ENCODE measurements around the gene DSC2.

Gene DSC2

DNA sequence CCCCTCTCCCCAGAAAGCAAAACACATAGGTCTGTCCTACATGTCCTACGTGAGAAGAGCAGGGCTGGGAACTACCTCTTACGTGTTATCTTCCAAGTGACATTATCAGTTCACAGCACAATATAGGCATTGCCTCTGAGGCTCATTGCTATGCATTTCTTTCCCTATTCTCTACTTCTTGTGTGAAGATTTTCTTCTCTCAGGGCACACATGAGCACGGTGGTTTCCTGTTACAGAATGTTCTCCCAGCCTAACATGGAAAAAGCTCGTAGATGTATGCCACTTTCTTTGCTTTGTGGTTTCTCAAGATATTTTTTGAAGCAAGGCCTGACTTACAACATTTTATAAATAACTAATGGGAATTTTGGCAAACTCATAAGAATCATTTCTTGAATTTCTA lies 40.3 kb downstream of the DSC2 start:
- DNase-seq (ENCODE audit: low read depth): no peak

DNA sequence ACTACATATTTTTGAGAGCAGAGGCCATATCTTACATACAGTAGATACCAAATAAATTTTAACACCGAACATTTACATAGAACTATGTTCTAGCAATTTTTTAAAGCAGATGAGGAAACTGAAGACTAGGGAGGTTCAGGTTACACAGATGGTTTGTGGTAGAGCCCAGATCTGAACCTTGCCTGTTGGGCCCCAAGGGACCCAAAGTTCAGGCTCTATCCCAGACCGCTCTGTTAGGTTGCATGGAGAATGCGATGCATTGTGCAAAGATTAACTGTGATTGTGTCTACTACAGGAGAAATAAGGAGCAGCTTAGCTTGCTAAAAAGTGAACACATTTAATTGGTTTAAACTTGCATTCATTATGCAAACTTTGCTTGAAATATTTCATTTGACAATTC lies 43.3 kb downstream of the DSC2 start:
- H3K9me3 ChIP-seq (ENCODE audit: control insufficient read depth, low read length): peaks cover under 1% of the 10 kb centered on the region
- H3K9ac ChIP-seq (ENCODE audit: low read length): no peak overlapping the region
- no peak overlapping the region for H3K4me3 ChIP-seq (ENCODE audit: low read length)
- no peak for DNase-seq (ENCODE audit: low read depth)
- peaks cover 4% of the 10 kb centered on the region for H3K27me3 ChIP-seq (replicated peaks; ENCODE audit: control insufficient read depth, insufficient read depth, low read length)
- no peaks in the 10 kb centered on the region for H3K36me3 ChIP-seq (ENCODE audit: control insufficient read depth, insufficient read depth, low read length, severe bottlenecking)
- H3K4me1 ChIP-seq (ENCODE audit: control insufficient read depth, insufficient read depth, low read length): no peaks in the 10 kb centered on the region

More for the DNA sequence above, 40.3 kb downstream of the DSC2 start:
- no peaks in the 10 kb centered on the region for H3K9me3 ChIP-seq (ENCODE audit: control insufficient read depth, low read length)
- no peaks in the 10 kb centered on the region for H3K36me3 ChIP-seq (ENCODE audit: control insufficient read depth, insufficient read depth, low read length, severe bottlenecking)
- no peak overlapping the region for H3K4me3 ChIP-seq (ENCODE audit: low read length)
- no peaks in the 10 kb centered on the region for H3K4me1 ChIP-seq (ENCODE audit: control insufficient read depth, insufficient read depth, low read length)
- no peak overlapping the region for H3K9ac ChIP-seq (ENCODE audit: low read length)
- H3K27me3 ChIP-seq (replicated peaks; ENCODE audit: control insufficient read depth, insufficient read depth, low read length): peaks cover 4% of the 10 kb centered on the region

DNA sequence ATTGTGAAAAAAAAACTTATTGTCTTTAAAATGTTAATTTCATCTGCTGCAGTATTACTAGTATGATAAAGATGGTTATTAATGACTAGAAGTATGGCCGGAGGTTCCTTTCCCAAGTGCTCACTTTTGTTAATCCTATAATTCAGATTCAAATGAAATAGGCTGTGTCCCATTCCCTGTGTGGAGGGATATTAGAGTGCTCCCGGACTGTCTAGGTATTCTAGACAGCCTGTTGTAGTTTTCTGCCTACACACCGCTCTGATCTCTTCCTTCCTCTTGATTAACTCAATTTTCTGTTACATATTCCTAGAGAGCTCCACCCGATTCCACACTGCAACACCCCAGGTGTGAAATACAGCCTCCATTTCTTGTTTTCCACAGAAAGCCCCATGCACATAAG lies 44.3 kb downstream of the DSC2 start:
- Histone ChIP-seq H3K27me3 (replicated peaks; ENCODE audit: control insufficient read depth, insufficient read depth, low read length) (peaks cover 4% of the 10 kb centered on the region), H3K4me3 (ENCODE audit: low read length) (no peak overlapping the region), H3K36me3 (ENCODE audit: control insufficient read depth, insufficient read depth, low read length, severe bottlenecking) (no peaks in the 10 kb centered on the region), H3K9me3 (ENCODE audit: control insufficient read depth, low read length) (peaks cover 9% of the 10 kb centered on the region), H3K4me1 (ENCODE audit: control insufficient read depth, insufficient read depth, low read length) (no peaks in the 10 kb centered on the region), H3K9ac (ENCODE audit: low read length) (no peak overlapping the region)
- no peak for DNase-seq (ENCODE audit: low read depth)

DNA sequence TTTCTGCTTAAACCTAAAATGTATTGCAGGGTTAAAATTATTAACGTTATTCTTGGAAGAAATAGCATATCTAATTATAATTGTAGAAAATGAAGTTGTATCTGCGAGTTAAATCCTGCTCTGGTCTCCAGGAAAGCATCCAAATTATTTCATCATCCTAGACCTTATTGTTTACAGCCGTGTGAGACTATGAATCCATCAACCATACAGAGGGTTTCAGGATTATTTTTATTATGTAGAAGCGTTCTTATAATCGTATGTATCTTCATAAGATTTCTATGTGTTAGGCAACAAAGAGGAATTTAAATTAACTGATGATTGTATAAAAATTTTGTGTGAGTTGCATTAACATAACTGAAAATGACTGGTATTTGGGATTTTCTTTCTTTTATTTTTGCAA lies 45.2 kb downstream of the DSC2 start:
- Histone ChIP-seq H3K36me3 (ENCODE audit: control insufficient read depth, insufficient read depth, low read length, severe bottlenecking) (no peaks in the 10 kb centered on the region), H3K9me3 (ENCODE audit: control insufficient read depth, low read length) (peaks cover 9% of the 10 kb centered on the region), H3K4me3 (ENCODE audit: low read length) (no peak overlapping the region), H3K4me1 (ENCODE audit: control insufficient read depth, insufficient read depth, low read length) (no peaks in the 10 kb centered on the region), H3K9ac (ENCODE audit: low read length) (no peak overlapping the region), H3K27me3 (replicated peaks; ENCODE audit: control insufficient read depth, insufficient read depth, low read length) (peaks cover 4% of the 10 kb centered on the region)
- no peak for DNase-seq (ENCODE audit: low read depth)

DNA sequence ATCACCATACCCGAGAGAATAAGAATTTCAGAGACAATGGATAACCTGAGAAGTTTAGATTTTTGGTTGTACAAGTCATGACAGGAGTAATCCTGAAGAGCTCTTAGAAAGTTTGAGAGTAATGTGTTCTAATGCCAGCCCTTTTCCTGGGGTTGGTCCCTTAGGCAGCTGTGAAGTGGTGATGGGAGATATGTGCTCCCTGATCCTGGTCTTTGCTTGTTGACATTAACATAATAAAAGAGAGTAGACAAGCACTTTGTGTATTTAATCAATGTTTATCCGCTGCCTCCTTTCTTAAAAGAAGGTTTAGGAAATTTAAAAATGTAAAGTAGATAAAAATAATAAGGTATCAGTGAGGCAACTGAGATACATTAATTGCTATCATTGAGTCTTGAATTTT lies 45.9 kb downstream of the DSC2 start:
- no peak for DNase-seq (ENCODE audit: low read depth)
- H3K27me3 ChIP-seq (replicated peaks; ENCODE audit: control insufficient read depth, insufficient read depth, low read length): peaks cover 4% of the 10 kb centered on the region
- no peak overlapping the region for H3K4me3 ChIP-seq (ENCODE audit: low read length)
- peaks cover 9% of the 10 kb centered on the region for H3K9me3 ChIP-seq (ENCODE audit: control insufficient read depth, low read length)
- no peaks in the 10 kb centered on the region for H3K4me1 ChIP-seq (ENCODE audit: control insufficient read depth, insufficient read depth, low read length)
- no peak overlapping the region for H3K9ac ChIP-seq (ENCODE audit: low read length)
- no peaks in the 10 kb centered on the region for H3K36me3 ChIP-seq (ENCODE audit: control insufficient read depth, insufficient read depth, low read length, severe bottlenecking)

DNA sequence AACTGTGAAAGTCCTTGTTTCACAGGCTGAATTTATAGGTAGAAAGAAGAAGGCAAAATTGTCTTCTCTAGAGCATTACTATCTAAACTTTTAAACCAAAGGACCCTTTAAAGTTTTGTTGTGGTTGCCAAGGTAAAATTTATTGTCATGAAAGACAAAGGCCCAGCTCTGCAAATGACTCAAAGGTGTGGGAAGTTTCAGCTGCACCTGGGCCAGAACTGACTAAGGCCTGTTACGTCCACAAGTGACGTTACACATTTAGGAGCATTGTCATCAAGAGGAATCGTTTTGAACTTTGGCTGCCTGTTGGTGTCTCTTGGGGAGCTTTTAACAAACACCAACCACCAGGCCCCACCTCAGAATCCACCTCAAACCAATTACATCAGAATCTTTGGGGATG lies 51.6 kb downstream of the DSC2 start:
- H3K9ac ChIP-seq (ENCODE audit: low read length): no peak overlapping the region
- H3K27me3 ChIP-seq (replicated peaks; ENCODE audit: control insufficient read depth, insufficient read depth, low read length): no peaks in the 10 kb centered on the region
- H3K4me3 ChIP-seq (ENCODE audit: low read length): no peak overlapping the region
- no peak for DNase-seq (ENCODE audit: low read depth)
- H3K4me1 ChIP-seq (ENCODE audit: control insufficient read depth, insufficient read depth, low read length): no peaks in the 10 kb centered on the region
- H3K36me3 ChIP-seq (ENCODE audit: control insufficient read depth, insufficient read depth, low read length, severe bottlenecking): no peaks in the 10 kb centered on the region
- H3K9me3 ChIP-seq (ENCODE audit: control insufficient read depth, low read length): peaks cover 9% of the 10 kb centered on the region

DNA sequence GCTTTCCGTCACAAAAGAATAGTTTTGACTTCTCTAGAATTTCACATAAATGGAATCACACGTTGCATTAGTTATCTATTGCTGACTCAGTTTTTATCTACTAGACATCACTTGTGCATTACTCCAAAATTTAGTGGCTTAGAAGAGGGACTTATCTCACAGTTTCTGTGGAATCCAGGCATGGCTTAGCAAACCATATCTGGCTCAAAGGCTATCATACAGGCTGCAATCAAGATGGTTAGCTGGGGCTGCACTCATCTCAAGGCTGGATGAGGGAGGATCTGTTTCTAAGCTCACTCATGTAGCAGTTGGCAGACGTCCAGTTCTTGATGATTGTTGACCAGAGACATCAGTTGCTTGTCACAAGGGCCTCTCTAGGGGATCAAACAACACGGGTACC lies 53.0 kb downstream of the DSC2 start:
- DNase-seq (ENCODE audit: low read depth): no peak
- no peak overlapping the region for H3K9ac ChIP-seq (ENCODE audit: low read length)
- H3K36me3 ChIP-seq (ENCODE audit: control insufficient read depth, insufficient read depth, low read length, severe bottlenecking): no peaks in the 10 kb centered on the region
- peaks cover 9% of the 10 kb centered on the region for H3K9me3 ChIP-seq (ENCODE audit: control insufficient read depth, low read length)
- H3K4me1 ChIP-seq (ENCODE audit: control insufficient read depth, insufficient read depth, low read length): no peaks in the 10 kb centered on the region
- H3K27me3 ChIP-seq (replicated peaks; ENCODE audit: control insufficient read depth, insufficient read depth, low read length): peaks cover under 1% of the 10 kb centered on the region
- no peak overlapping the region for H3K4me3 ChIP-seq (ENCODE audit: low read length)

DNA sequence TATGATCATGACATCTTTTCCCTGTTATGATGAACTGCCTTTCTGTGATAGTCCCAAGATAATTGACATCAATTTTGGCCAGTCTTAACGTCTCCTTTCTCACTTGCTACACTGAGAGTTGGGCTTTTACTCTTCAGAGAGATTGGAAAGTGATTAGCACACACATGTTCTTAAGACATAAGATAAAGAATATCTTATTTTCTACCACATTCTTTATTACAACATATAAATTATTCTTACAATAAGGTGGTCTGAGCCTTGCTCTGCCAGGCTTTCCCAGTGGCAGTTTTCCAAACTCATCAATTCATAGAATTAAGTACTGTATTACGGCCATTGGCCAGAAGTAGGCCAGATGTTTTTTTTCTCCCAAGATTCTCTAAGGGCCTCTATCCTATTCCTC lies 54.0 kb downstream of the DSC2 start:
- Histone ChIP-seq H3K9me3 (ENCODE audit: control insufficient read depth, low read length) (peaks cover 2% of the 10 kb centered on the region), H3K4me3 (ENCODE audit: low read length) (no peak overlapping the region), H3K36me3 (ENCODE audit: control insufficient read depth, insufficient read depth, low read length, severe bottlenecking) (no peaks in the 10 kb centered on the region), H3K27me3 (replicated peaks; ENCODE audit: control insufficient read depth, insufficient read depth, low read length) (peaks cover 8% of the 10 kb centered on the region), H3K4me1 (ENCODE audit: control insufficient read depth, insufficient read depth, low read length) (no peaks in the 10 kb centered on the region), H3K9ac (ENCODE audit: low read length) (no peak overlapping the region)
- DNase-seq (ENCODE audit: low read depth): no peak

DNA sequence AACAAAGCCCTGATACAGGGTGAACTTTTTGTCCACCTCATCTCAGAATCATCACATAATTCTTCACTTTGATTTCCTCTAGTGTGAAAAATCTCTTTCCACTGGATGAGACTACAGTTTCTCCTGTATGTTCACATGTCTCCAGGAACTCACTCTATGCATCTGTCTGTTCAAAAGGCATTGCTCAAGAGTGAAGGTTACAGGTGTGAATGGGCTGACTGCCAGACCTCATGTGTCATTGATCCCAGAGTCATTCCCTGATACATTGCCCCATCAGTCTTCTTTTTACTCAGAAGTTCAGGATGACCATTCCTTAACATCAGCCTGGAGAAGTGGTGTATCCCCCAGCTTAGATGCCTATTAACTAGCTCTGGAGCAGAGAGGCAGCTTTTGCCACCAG lies 55.3 kb downstream of the DSC2 start:
- no peaks in the 10 kb centered on the region for H3K9me3 ChIP-seq (ENCODE audit: control insufficient read depth, low read length)
- H3K36me3 ChIP-seq (ENCODE audit: control insufficient read depth, insufficient read depth, low read length, severe bottlenecking): no peaks in the 10 kb centered on the region
- H3K4me3 ChIP-seq (ENCODE audit: low read length): no peak overlapping the region
- H3K9ac ChIP-seq (ENCODE audit: low read length): no peak overlapping the region
- peaks cover 13% of the 10 kb centered on the region for H3K27me3 ChIP-seq (replicated peaks; ENCODE audit: control insufficient read depth, insufficient read depth, low read length)
- no peaks in the 10 kb centered on the region for H3K4me1 ChIP-seq (ENCODE audit: control insufficient read depth, insufficient read depth, low read length)
- DNase-seq (ENCODE audit: low read depth): no peak

DNA sequence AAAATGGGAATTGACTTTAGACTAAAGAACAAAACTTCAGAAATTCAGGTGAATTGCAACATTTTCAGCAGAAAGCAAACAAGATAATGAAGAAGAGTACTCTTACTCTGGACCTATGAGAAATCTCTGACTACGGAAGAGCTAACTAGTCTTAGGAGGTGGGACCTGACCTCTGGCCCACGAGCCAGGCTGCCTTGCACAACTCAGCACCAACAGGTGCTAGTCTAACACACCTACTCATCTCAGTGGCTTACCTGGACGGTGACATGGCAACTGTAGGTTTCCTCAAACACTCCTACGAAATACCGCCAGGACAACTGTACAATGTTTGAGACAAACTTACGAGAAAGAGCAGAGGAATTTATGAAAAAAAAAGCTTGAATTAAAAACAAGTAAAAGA lies 56.6 kb downstream of the DSC2 start:
- no peak overlapping the region for H3K4me3 ChIP-seq (ENCODE audit: low read length)
- H3K4me1 ChIP-seq (ENCODE audit: control insufficient read depth, insufficient read depth, low read length): no peaks in the 10 kb centered on the region
- H3K36me3 ChIP-seq (ENCODE audit: control insufficient read depth, insufficient read depth, low read length, severe bottlenecking): no peaks in the 10 kb centered on the region
- H3K9ac ChIP-seq (ENCODE audit: low read length): no peak overlapping the region
- peaks cover 25% of the 10 kb centered on the region for H3K27me3 ChIP-seq (replicated peaks; ENCODE audit: control insufficient read depth, insufficient read depth, low read length)
- H3K9me3 ChIP-seq (ENCODE audit: control insufficient read depth, low read length): no peaks in the 10 kb centered on the region
- no peak for DNase-seq (ENCODE audit: low read depth)

DNA sequence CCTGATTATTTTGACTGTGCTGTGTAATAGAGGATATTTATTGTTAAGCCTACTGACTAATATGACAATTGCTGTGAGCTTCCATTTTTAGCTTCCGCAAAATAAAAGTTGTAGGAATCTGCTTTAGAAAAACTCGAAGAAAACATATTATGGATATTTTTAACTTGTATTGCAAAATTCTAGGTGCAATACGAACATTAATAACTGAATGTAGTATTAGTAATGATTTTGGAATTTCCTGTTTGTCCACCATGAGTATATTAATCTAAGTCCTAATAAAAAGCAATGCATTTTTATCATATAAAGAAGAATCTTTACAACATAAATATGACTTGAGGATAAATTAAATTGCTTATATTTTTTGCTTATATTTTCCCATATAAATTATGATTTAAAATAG lies 57.3 kb downstream of the DSC2 start:
- H3K4me1 ChIP-seq (ENCODE audit: control insufficient read depth, insufficient read depth, low read length): no peaks in the 10 kb centered on the region
- H3K9me3 ChIP-seq (ENCODE audit: control insufficient read depth, low read length): no peaks in the 10 kb centered on the region
- H3K9ac ChIP-seq (ENCODE audit: low read length): no peak overlapping the region
- DNase-seq (ENCODE audit: low read depth): no peak
- H3K4me3 ChIP-seq (ENCODE audit: low read length): no peak overlapping the region
- no peaks in the 10 kb centered on the region for H3K36me3 ChIP-seq (ENCODE audit: control insufficient read depth, insufficient read depth, low read length, severe bottlenecking)
- peaks cover 32% of the 10 kb centered on the region for H3K27me3 ChIP-seq (replicated peaks; ENCODE audit: control insufficient read depth, insufficient read depth, low read length)

DNA sequence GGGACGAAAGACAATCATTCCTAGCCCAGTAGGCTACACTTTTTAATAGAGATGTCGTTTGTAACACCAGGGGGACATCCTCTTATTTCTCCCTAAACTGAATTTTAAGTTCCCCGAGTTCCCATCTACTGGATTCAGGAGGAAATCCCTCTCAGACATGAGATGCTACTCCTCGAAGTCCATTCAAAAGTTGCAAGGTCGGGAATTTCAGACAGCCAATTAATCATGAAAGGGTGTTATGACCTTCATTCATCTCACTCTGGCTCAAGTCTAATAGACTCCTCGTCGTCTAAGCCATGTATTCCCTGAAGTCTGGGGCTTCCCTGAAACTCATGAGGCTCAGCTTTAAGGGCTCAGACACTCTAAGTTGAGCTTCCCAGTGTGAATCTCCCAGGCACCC lies 58.5 kb downstream of the DSC2 start:
- H3K36me3 ChIP-seq (ENCODE audit: control insufficient read depth, insufficient read depth, low read length, severe bottlenecking): no peaks in the 10 kb centered on the region
- H3K4me3 ChIP-seq (ENCODE audit: low read length): no peak overlapping the region
- H3K9ac ChIP-seq (ENCODE audit: low read length): no peak overlapping the region
- H3K9me3 ChIP-seq (ENCODE audit: control insufficient read depth, low read length): no peaks in the 10 kb centered on the region
- no peaks in the 10 kb centered on the region for H3K4me1 ChIP-seq (ENCODE audit: control insufficient read depth, insufficient read depth, low read length)
- DNase-seq (ENCODE audit: low read depth): no peak
- peaks cover 39% of the 10 kb centered on the region for H3K27me3 ChIP-seq (replicated peaks; ENCODE audit: control insufficient read depth, insufficient read depth, low read length)
